Measurements from ENCODE around the gene FTL. TPM values are rescaled to one million over a fixed set of nuclear protein-coding genes. Genes with fewer than 3 reads are reported as not detected.
"Not testable (repeated sequence)": the region's sequence is repeated elsewhere in the genome, so short reads cannot be mapped to it uniquely, and the experiment has no call there.

The FTL gene
- total RNA-seq, 4 donors from 2014 or later: 883 to 1,582 (median 1,278) TPM

- Histone ChIP-seq H3K9me3 (no peaks in the 10 kb centered on the region), H3K4me1 (no peaks in the 10 kb centered on the region), H3K4me3 (no peak overlapping the region), H3K36me3 (peaks cover 67% of the 10 kb centered on the region), H3K27ac (no peak overlapping the region), H3K27me3 (no peaks in the 10 kb centered on the region)
- no peak for DNase-seq (ENCODE audit: low spot score in 2 of 2)
- WGBS: 62% methylated on average over 3 of the region's 10 CpGs
- TF ChIP-seq, protein P1, sequence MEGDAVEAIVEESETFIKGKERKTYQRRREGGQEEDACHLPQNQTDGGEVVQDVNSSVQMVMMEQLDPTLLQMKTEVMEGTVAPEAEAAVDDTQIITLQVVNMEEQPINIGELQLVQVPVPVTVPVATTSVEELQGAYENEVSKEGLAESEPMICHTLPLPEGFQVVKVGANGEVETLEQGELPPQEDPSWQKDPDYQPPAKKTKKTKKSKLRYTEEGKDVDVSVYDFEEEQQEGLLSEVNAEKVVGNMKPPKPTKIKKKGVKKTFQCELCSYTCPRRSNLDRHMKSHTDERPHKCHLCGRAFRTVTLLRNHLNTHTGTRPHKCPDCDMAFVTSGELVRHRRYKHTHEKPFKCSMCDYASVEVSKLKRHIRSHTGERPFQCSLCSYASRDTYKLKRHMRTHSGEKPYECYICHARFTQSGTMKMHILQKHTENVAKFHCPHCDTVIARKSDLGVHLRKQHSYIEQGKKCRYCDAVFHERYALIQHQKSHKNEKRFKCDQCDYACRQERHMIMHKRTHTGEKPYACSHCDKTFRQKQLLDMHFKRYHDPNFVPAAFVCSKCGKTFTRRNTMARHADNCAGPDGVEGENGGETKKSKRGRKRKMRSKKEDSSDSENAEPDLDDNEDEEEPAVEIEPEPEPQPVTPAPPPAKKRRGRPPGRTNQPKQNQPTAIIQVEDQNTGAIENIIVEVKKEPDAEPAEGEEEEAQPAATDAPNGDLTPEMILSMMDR (IDR thresholded peaks at IDR 0.05): no peak
- no peak for TF ChIP-seq POLR2AphosphoS5 (IDR thresholded peaks at IDR 0.05)
- TF ChIP-seq EP300 (IDR thresholded peaks at IDR 0.05): no peak
- TF ChIP-seq POLR2A (IDR thresholded peaks at IDR 0.05): no peak
Observed at GRCh38 chr19:48920949-48921348, 44.2 kb upstream of the FTL start.

DNA sequence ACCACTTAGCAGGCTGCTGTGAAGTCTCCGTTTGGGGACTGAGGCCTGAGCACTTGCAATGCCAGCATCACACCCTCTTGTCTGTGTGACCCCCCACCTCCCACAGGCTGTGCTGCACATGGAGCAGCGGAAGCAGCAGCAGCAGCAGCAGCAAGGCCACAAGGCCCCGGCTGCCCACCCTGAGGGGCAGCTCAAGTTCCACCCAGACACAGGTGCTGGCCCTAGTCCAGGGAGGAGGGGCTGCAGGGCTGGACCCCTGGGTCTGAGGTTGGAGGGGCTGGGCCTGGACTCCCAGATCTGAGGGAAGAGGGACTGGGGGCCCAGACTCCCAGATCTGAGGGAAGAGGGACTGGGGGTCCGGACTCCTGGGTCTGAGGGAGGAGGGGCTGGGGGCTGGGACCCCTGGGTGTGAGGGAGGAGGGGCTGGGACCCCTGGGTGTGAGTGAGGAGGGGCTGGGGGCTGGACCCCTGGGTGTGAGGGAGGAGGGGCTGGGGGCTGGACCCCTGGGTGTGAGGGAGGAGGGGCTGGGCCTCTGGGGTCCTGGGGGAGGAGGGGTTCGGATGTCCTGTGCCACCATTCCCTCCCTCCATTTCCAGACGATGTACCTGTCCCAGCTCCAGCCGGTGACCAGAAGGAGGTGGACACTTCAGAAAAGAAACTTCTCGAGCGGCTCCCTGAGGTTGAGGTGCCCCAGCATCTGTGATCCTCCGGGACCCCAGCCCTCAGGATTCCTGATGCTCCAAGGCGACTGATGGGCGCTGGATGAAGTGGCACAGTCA is 43.2 kb upstream of the FTL start:
- peaks cover 57% of the 10 kb centered on the region for H3K36me3 ChIP-seq
- H3K27me3 ChIP-seq: no peaks in the 10 kb centered on the region
- peaks cover 3% of the 10 kb centered on the region for H3K4me1 ChIP-seq
- H3K27ac ChIP-seq: no peak overlapping the region
- TF ChIP-seq POLR2AphosphoS5 (IDR thresholded peaks at IDR 0.05) (no peak), POLR2A (IDR thresholded peaks at IDR 0.05) (no peak), EP300 (IDR thresholded peaks at IDR 0.05) (no peak)
- TF ChIP-seq, protein P1 (IDR thresholded peaks at IDR 0.05): no peak
- H3K4me3 ChIP-seq: no peak overlapping the region
- H3K9me3 ChIP-seq: no peaks in the 10 kb centered on the region
- DNase-seq (ENCODE audit: low spot score in 2 of 2): no peak
- WGBS: 84% methylated on average over 8 of the region's 12 CpGs

GRCh38 chr19:48922548-48923490 is 42.3 kb upstream of the FTL start:
- Histone ChIP-seq H3K27ac (no peak overlapping the region), H3K9me3 (no peaks in the 10 kb centered on the region), H3K36me3 (peaks cover 50% of the 10 kb centered on the region), H3K27me3 (no peaks in the 10 kb centered on the region), H3K4me1 (peaks cover 7% of the 10 kb centered on the region), H3K4me3 (no peak overlapping the region)
- WGBS: 92% methylated on average over 18 of the region's 18 CpGs
- DNase-seq (ENCODE audit: low spot score in 2 of 2): no peak
- TF ChIP-seq EP300 (IDR thresholded peaks at IDR 0.05): no peak
- no peak for TF ChIP-seq POLR2A (IDR thresholded peaks at IDR 0.05)
- no peak for TF ChIP-seq POLR2AphosphoS5 (IDR thresholded peaks at IDR 0.05)
- TF ChIP-seq, protein P1 (IDR thresholded peaks at IDR 0.05): no peak

GRCh38 chr19:48925240-48925843 is 39.8 kb upstream of the FTL start:
- 85% methylated on average over 11 of the region's 11 CpGs for WGBS
- TF ChIP-seq, protein P1 (IDR thresholded peaks at IDR 0.05): no peak
- no peak for TF ChIP-seq POLR2AphosphoS5 (IDR thresholded peaks at IDR 0.05)
- TF ChIP-seq POLR2A (IDR thresholded peaks at IDR 0.05): no peak
- TF ChIP-seq EP300 (IDR thresholded peaks at IDR 0.05): no peak
- Histone ChIP-seq H3K4me3 (no peak overlapping the region), H3K27ac (no peak overlapping the region), H3K9me3 (no peaks in the 10 kb centered on the region), H3K27me3 (no peaks in the 10 kb centered on the region), H3K36me3 (peaks cover 29% of the 10 kb centered on the region), H3K4me1 (peaks cover 7% of the 10 kb centered on the region)
- no peak for DNase-seq (ENCODE audit: low spot score in 2 of 2)

- H3K9me3 ChIP-seq; DNase-seq (ENCODE audit: low spot score in 2 of 2); H3K4me1 ChIP-seq; H3K27me3 ChIP-seq; H3K4me3 ChIP-seq; H3K27ac ChIP-seq: not testable (repeated sequence)
- peaks cover 23% of the 10 kb centered on the region for H3K36me3 ChIP-seq
- 78% methylated on average over 8 of the region's 8 CpGs for WGBS
Observed at GRCh38 chr19:48925890-48926289, 39.2 kb upstream of the FTL start.
